ENCODE results near the gene EPHA8.

Gene EPHA8

DNA sequence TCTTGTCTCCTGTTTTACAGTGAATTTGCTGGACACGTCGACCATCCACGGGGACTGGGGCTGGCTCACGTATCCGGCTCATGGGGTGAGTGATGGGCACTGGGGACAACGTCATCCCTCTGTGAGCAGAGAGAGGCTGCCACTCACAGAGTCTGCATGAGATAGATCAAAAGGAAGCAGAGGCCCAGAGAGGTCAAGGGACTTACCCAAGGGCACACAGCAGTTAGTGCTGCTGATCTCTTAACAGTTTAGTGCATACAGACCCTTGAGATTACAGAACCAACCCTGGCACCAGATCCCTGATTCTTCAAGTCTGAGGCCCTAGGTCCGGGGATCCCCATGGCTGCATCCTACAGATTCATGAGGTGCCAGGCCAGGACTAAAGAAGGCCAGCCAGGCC, 6.0 kb downstream of the EPHA8 start:
- no peak for DNase-seq

DNA sequence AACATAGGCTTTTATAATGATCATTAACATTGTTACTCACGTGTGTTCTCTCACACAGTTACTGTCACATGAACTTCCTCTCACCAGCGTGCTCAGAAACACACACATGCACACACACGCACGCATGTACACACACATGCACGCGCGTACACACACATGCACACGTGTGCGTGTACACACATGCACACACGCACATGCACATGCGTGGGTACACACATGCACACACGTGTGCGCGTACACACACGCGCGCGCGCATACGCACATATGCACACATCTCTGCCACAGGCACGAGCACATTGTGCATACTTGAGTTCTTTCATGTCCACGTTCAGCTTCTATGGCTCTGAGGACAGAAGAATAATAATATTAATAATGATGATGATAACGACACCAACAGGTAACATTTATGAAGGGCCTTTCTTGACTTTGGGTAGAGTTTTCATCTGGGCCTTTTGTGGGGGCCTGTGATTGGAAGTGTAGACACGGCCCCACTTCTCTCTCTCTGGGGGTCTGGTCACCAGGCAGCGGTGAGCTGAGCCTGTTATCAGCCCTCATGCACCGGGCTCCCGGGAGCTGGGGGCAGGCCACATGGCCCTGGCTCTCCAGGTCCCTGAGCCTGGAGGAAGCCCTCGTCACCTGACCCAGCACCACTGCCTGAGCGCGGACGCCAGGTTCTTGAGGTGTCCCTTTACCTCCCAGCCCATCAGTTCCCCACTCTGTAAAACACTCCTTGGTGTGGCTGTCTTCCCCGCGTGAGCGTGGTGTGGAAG, 7.0 kb downstream of the EPHA8 start:
- DNase-seq, result no peak

GRCh38 chr1:22572818-22573217, 9.5 kb downstream of the EPHA8 start:
- DNase-seq, result no peak

GRCh38 chr1:22573237-22573636, 9.9 kb downstream of the EPHA8 start:
- no peak for DNase-seq

DNA sequence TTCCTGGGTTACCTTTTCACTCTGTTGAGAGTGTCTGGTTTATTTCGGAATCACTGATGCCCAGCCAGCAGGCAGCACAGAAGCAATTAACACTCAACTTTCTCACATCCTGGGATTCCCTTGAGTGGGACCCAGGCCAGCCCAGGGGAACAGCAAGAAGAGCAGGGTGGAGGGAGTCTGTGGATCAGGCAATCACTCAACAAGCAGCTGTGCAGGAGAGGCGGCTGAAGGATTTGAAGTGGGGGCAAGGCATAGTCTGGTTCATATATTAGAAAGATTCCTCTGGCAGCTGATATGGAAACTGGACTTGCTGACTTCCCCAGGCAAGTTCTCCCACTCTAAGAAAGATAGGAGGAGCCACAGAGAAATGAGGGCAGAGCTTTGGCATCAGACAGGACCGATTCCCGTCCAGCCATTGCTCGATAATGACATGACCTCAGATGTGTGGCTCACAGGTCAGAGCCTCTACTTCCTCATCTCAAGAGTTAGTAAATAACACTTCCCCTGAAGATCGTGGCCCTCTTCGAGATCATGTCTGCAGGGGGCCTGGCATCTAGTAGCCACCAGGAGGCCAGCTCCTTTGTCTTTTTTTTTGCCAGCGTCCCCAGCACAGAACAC, 12.4 kb downstream of the EPHA8 start:
- no peak for DNase-seq

- DNase-seq, result no peak
Measured at GRCh38 chr1:22576150-22576544, 12.9 kb downstream of the EPHA8 start.

DNA sequence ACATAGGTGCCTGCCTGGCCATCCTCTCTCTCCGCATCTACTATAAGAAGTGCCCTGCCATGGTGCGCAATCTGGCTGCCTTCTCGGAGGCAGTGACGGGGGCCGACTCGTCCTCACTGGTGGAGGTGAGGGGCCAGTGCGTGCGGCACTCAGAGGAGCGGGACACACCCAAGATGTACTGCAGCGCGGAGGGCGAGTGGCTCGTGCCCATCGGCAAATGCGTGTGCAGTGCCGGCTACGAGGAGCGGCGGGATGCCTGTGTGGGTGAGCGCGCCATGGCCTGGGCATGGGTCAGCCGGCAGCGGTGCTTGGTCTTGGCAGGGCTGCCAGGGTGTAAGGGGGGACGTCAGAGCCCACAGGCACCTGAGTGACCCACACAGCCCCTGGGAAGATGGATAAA, 13.3 kb downstream of the EPHA8 start:
- no peak for DNase-seq

GRCh38 chr1:22578732-22579361, 15.6 kb downstream of the EPHA8 start:
- DNase-seq, result no peak

- no peak for DNase-seq
Measured at GRCh38 chr1:22579541-22580155, 16.4 kb downstream of the EPHA8 start.

- DNase-seq, result no peak
Measured at GRCh38 chr1:22582661-22583635, 19.7 kb downstream of the EPHA8 start.

GRCh38 chr1:22584001-22584562, 20.8 kb downstream of the EPHA8 start:
- no peak for DNase-seq

DNA sequence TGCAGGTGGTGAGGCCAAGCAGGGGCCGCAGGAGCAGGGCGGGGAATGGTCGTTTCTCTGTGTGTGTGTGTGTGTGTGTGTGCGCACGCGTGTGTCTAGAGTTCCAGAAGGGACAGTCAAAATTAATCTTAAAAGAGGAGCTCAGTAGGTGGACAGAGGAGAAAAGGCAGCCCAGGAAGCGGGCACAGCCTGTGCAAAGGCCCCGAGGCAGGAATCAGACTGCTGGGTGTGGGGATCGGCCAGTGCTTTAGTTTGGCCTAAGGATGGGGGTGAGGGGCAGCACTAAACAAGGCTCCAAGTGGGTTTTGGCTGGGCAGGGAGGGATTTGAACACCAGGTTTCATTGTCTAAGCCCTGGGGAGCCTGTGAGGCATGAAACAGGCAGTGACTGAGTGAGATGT, 21.7 kb downstream of the EPHA8 start:
- no peak for DNase-seq

DNA sequence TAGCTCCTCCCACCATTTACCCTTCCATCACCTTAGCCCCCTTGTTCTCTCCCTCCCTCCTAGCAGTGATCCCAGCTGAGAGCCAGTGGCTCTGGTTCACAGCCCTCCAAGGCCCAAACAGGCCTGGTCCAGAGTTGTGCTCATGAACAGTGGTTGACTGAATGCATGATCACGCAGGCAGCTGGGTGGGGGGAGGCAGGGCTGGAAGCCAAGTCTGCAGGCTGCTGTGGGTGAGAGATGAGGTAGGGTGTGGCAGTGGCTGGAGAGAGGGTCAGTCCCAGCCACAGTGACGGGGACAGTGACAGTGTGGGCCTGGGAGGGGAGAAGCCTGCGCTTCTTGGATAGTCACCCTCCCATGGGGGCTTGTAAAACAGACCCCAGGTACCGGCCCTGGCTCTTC, 22.2 kb downstream of the EPHA8 start:
- DNase-seq, result no peak

- no peak for DNase-seq
Measured at GRCh38 chr1:22586356-22587130, 23.3 kb downstream of the EPHA8 start.

DNA sequence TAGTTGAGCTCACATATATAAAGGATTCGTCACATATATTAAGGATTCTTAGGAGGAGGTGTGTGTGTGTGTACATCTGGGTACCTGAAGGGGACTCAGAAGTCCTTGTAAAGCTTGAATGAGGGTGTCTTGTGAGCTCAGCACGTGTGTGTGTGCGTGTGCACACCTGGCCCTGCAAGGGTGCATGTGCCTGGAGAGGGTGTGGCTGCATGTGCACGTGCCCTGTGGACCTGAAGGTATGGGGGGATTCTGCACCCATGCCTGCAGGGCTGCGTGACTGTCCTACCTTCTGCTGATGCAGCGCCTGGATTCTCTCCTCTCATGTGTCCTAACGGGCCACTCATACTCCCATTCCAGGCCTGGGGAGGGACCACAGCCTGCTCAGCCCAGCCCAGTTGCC, 24.0 kb downstream of the EPHA8 start:
- no peak for DNase-seq

GRCh38 chr1:22588899-22589422, 25.7 kb downstream of the EPHA8 start:
- no peak for DNase-seq

DNA sequence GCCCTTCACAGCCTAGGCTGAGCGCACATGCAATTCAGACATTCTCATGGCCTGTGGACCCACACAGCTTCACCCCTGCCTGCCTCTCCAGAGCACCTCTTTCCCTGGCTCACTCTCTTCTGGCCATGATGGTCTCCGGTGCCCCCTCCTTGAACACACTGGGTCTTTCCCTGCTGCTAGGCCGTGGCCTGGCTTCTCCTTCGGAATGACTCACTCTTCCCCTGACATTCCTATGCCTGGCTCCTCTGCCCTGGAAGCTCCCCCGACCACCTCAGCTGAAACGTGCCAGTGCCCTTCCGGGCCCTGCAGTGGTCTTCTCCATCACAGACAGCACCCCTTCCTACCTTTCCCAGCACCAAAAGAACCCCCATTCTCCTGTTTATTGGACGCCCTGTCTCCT, 28.3 kb downstream of the EPHA8 start:
- no peak for DNase-seq

- DNase-seq, result no peak
Measured at GRCh38 chr1:22592051-22592450, 28.8 kb downstream of the EPHA8 start.

DNA sequence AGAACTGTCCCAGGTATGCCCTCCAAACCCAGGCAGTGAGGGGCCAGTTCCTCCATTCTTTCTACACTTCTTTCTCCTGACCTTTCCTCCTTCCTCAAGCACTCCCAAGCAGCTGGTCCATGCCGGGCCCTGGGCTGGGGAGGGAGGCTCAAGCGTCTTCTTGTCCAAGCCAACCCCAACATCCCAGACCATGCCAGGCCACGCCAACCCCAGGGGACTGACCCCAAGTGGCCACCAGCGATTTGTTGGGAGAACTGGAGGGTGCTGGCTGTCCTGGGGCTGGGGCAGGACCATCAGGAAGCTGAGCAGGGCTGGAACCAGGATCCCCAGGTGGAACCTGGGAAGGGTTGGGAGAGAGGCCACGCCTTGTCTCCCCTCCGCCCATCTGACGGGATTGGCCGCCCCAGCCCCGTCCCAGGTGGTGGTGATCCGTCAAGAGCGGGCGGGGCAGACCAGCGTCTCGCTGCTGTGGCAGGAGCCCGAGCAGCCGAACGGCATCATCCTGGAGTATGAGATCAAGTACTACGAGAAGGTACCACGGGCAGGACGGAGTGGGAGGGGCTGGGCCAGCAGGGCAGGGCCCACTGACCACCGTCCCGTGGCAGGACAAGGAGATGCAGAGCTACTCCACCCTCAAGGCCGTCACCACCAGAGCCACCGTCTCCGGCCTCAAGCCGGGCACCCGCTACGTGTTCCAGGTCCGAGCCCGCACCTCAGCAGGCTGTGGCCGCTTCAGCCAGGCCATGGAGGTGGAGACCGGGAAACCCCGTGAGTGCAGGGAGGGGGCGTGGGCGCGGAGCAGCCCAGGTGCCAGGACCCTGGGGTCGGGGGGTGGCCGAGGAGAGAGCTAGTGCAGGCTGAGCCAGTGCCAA, 29.9 kb downstream of the EPHA8 start:
- DNase-seq, result no peak

DNA sequence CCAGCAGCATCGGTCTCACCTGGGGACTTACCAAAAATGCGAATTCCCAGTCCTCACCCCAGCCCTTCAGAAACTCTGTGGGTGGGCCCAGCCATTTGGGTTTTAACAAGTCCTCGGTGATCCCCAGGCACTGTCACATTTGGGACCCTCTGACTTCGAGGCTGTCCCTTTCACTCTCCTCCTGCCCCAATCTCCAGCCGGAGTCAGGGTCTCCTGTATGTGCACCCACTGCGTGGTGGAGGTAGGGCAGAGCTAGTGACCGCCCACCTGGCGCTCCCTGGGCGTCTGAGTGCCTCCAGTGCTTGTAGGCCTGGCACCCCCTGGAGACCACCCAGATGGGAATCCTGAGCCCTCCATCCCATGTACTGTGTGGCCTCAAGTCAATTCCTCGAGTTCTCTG, 31.1 kb downstream of the EPHA8 start:
- no peak for DNase-seq
